ENCODE results near the gene SLC35A4. TPM values are rescaled to one million over a fixed set of nuclear protein-coding genes. Genes with fewer than 3 reads are reported as not detected.

SLC35A4 gene
- total and polyA plus RNA-seq, 2 experiments from 2014 or later, result 19.6 to 45.2 TPM

DNA sequence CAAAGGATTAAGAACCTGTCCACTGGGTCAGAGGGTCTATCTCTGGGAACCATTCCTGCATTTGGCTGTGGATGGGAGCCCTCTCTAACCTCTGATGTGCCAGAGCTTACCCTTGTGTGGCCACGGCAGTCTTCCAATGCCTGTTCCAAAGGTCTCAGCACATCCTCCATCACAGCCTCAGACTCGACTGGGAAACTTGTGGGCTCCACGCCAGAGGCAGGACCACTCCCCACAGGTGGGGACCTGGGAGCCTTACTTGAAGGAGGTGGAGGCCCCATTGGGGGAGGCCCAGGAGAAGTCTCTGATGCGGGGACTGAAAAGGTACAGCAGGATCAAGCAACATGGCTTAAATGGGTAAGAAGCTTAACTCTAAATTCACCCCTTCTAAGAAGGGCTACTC is 12.8 kb upstream of the SLC35A4 start:
- no peak overlapping the region for H3K9ac ChIP-seq
- no peak overlapping the region for H2AFZ ChIP-seq
- peaks cover 63% of the 10 kb centered on the region for H3K79me2 ChIP-seq (ENCODE audit: insufficient read depth)
- WGBS, 2 experiments (ENCODE audit: low coverage in 1 of 2, low lambda C conversion rate in 2 of 2, missing lambda C conversion rate in 2 of 2), result 79 to 81% methylated on average over 4 of the region's 4 CpGs
- peaks cover 42% of the 10 kb centered on the region for H3K4me1 ChIP-seq (ENCODE audit: insufficient read depth)
- H3K27me3 ChIP-seq (replicated peaks; ENCODE audit: insufficient read depth), result no peaks in the 10 kb centered on the region
- H4K20me1 ChIP-seq (ENCODE audit: insufficient read depth), result 0 out of 2 replicates have a peak, but pooled peaks cover 8% of the 10 kb centered on the region
- no peak for DNase-seq
- H3K9me2 ChIP-seq (ENCODE audit: insufficient read depth), result no peaks in the 10 kb centered on the region
- H3K4me3 ChIP-seq, result no peak overlapping the region
- TF ChIP-seq EZH2 (IDR thresholded peaks at IDR 0.05; ENCODE audit: insufficient read depth, poor library complexity, severe bottlenecking) (no peak), EZH2phosphoT487 (IDR thresholded peaks at IDR 0.05; ENCODE audit: insufficient read depth, low read depth) (no peak)
- no peak overlapping the region for H3K4me2 ChIP-seq (ENCODE audit: unreplicated experiment)
- H3K27ac ChIP-seq, result no peak overlapping the region
- in situ Hi-C loops (cut with MboI), result no loop called here
- peaks cover 22% of the 10 kb centered on the region; the same call in 1 of the 2 replicates for H3K36me3 ChIP-seq (ENCODE audit: low read depth)
- H3F3A ChIP-seq (ENCODE audit: insufficient read depth), result peaks cover 62% of the 10 kb centered on the region
- no peaks in the 10 kb centered on the region for H3K9me3 ChIP-seq (ENCODE audit: low read depth)

- Histone ChIP-seq H3K4me3 (no peak overlapping the region), H3K79me2 (ENCODE audit: insufficient read depth) (peaks cover 67% of the 10 kb centered on the region), H3K9me2 (ENCODE audit: insufficient read depth) (no peaks in the 10 kb centered on the region), H3F3A (ENCODE audit: insufficient read depth) (peaks cover 57% of the 10 kb centered on the region), H2AFZ (no peak overlapping the region), H3K27ac (peak overlapping the region; percentile 84), H3K4me2 (ENCODE audit: unreplicated experiment) (no peak overlapping the region), H3K36me3 (ENCODE audit: low read depth) (peaks cover 22% of the 10 kb centered on the region; the same call in 1 of the 2 replicates), H3K9me3 (ENCODE audit: low read depth) (no peaks in the 10 kb centered on the region), H3K9ac (no peak overlapping the region), H3K4me1 (ENCODE audit: insufficient read depth) (peaks cover 32% of the 10 kb centered on the region), H3K27me3 (replicated peaks; ENCODE audit: insufficient read depth) (no peaks in the 10 kb centered on the region), H4K20me1 (ENCODE audit: insufficient read depth) (0 out of 2 replicates have a peak, but pooled peaks cover 8% of the 10 kb centered on the region)
- no peak for TF ChIP-seq EZH2phosphoT487 (IDR thresholded peaks at IDR 0.05; ENCODE audit: insufficient read depth, low read depth)
- whole genome bisulfite sequencing, 2 experiments (ENCODE audit: low coverage in 1 of 2, low lambda C conversion rate in 2 of 2, missing lambda C conversion rate in 2 of 2), result 90 to 91% methylated on average over 2 of the region's 2 CpGs
- peak; percentile 72 for DNase-seq
- in situ Hi-C loops (cut with MboI), result no loop called here
Observed at GRCh38 chr5:140553657-140554056, 11.0 kb upstream of the SLC35A4 start.

- peaks cover 67% of the 10 kb centered on the region for H3K79me2 ChIP-seq (ENCODE audit: insufficient read depth)
Observed at GRCh38 chr5:140554454-140554853, 10.2 kb upstream of the SLC35A4 start.

DNA sequence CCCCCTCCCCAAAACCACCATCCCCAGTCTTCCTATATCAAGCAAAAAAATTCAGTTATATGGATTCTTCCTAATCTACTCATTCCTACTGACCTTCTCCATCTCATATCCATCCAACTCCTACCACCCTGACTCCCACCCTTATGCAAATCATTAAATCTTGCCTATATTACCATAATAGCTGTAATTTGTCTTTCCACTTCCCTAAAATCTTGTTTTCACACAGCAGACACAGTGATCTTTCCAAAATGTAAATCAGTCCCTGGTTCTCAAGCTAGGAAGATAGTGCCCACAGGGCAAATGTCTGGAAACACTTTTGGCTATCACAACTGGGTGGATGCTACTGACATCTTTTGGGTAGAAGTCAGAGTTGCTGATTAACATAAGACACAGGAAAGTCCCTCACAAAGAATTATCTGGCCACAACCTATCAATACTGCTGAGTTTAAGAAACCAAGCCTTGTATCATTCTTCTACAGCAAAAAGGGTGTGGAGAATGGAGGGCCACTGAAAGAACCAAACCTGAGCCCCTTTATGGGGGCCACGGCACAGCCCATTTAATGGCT is 8.8 kb upstream of the SLC35A4 start:
- peaks cover 22% of the 10 kb centered on the region; the same call in 1 of the 2 replicates for H3K36me3 ChIP-seq (ENCODE audit: low read depth)
- DNase-seq, result peak; percentile 34

More at GRCh38 chr5:140554454-140554853, 10.2 kb upstream of the SLC35A4 start:
- H2AFZ ChIP-seq, result no peak overlapping the region
- H3F3A ChIP-seq (ENCODE audit: insufficient read depth), result peaks cover 50% of the 10 kb centered on the region
- H3K4me3 ChIP-seq, result no peak overlapping the region
- H4K20me1 ChIP-seq (ENCODE audit: insufficient read depth), result 0 out of 2 replicates have a peak, but pooled peaks cover 8% of the 10 kb centered on the region
- H3K4me2 ChIP-seq (ENCODE audit: unreplicated experiment), result peak overlapping the region; percentile 48
- in situ Hi-C loops (cut with MboI), result no loop called here
- peak overlapping the region; percentile 3; the same call in 1 of the 2 replicates for H3K9ac ChIP-seq
- no peaks in the 10 kb centered on the region for H3K27me3 ChIP-seq (replicated peaks; ENCODE audit: insufficient read depth)
- H3K4me1 ChIP-seq (ENCODE audit: insufficient read depth), result peaks cover 31% of the 10 kb centered on the region
- TF ChIP-seq EZH2 (IDR thresholded peaks at IDR 0.05; ENCODE audit: insufficient read depth, poor library complexity, severe bottlenecking), result no peak
- no peak for TF ChIP-seq EZH2phosphoT487 (IDR thresholded peaks at IDR 0.05; ENCODE audit: insufficient read depth, low read depth)
- H3K36me3 ChIP-seq (ENCODE audit: low read depth), result peaks cover 22% of the 10 kb centered on the region; the same call in 1 of the 2 replicates
- 51 to 52% methylated on average over 2 of the region's 2 CpGs for WGBS, 2 experiments (ENCODE audit: low coverage in 1 of 2, low lambda C conversion rate in 2 of 2, missing lambda C conversion rate in 2 of 2)
- H3K27ac ChIP-seq, result peak overlapping the region; percentile 84
- no peaks in the 10 kb centered on the region for H3K9me2 ChIP-seq (ENCODE audit: insufficient read depth)
- H3K9me3 ChIP-seq (ENCODE audit: low read depth), result no peaks in the 10 kb centered on the region
- peak; percentile 77 for DNase-seq

More for the DNA sequence above, 8.8 kb upstream of the SLC35A4 start:
- Histone ChIP-seq H3K79me2 (ENCODE audit: insufficient read depth) (peaks cover 64% of the 10 kb centered on the region), H3K9me2 (ENCODE audit: insufficient read depth) (no peaks in the 10 kb centered on the region), H3F3A (ENCODE audit: insufficient read depth) (peaks cover 39% of the 10 kb centered on the region), H3K4me2 (ENCODE audit: unreplicated experiment) (peak overlapping the region; percentile 94), H3K9ac (peak overlapping the region; percentile 98), H2AFZ (no peak overlapping the region), H3K27me3 (replicated peaks; ENCODE audit: insufficient read depth) (no peaks in the 10 kb centered on the region), H3K27ac (peak overlapping the region; percentile 84), H3K4me3 (peak overlapping the region; percentile 86), H3K4me1 (ENCODE audit: insufficient read depth) (peaks cover 31% of the 10 kb centered on the region), H4K20me1 (ENCODE audit: insufficient read depth) (0 out of 2 replicates have a peak, but pooled peaks cover 8% of the 10 kb centered on the region), H3K9me3 (ENCODE audit: low read depth) (no peaks in the 10 kb centered on the region)
- 100% methylated on average over 1 of the region's 1 CpG for WGBS, 2 experiments (ENCODE audit: low coverage in 1 of 2, low lambda C conversion rate in 2 of 2, missing lambda C conversion rate in 2 of 2)
- TF ChIP-seq EZH2phosphoT487 (IDR thresholded peaks at IDR 0.05; ENCODE audit: insufficient read depth, low read depth), result no peak
- no peak for TF ChIP-seq EZH2 (IDR thresholded peaks at IDR 0.05; ENCODE audit: insufficient read depth, poor library complexity, severe bottlenecking)
- in situ Hi-C loops (cut with MboI), result no loop called here

Data from GM23248 (cell line).